Sigmoid colon (tissue), 7 donors: ENCODE measurements around the gene ABHD12. TPM values are rescaled to one million over a fixed set of nuclear protein-coding genes. Genes with fewer than 3 reads are reported as not detected.
A peak's percentile ranks its signal among the peaks of the same experiment; 100 is the strongest.

ENCODE experiments used
- DNase-seq: peaks from one replicate; pipeline ENCODE4 v3.0.0-alpha.2; 2019
- H3K27ac ChIP-seq, 4 donors: fragments of 200-600 bp; sonication (generic); one replicate each; pipeline ENCODE4 v1.5.1; 2016 to 2019; ENCODE audit warnings: mild to moderate bottlenecking in 1 of 4
- H3K27me3 ChIP-seq, 3 donors: fragments of 200-600 bp; sonication (generic); one replicate each; pipeline ENCODE4 v1.5.1; 2019; ENCODE audit warnings: mild to moderate bottlenecking in 1 of 3
- H3K36me3 ChIP-seq, 4 donors: fragments of 200-600 bp; sonication (generic); one replicate each; pipeline ENCODE4 v1.5.1; 2016 to 2019
- H3K4me1 ChIP-seq, 4 donors: fragments of 200-600 bp; sonication (generic); one replicate each; pipeline ENCODE4 v1.5.1; 2017 to 2019
- H3K4me3 ChIP-seq, 4 donors: fragments of 200-600 bp; sonication (generic); one replicate each; pipeline ENCODE4 v1.5.1; 2017 to 2019; ENCODE audit warnings: mild to moderate bottlenecking in 2 of 4, moderate library complexity in 1 of 4
- H3K9me3 ChIP-seq, 4 donors: fragments of 200-600 bp in 3 of 4; sonication (generic) in 3 of 4; one replicate each; pipeline versions ENCODE4 v1.5.1 to v1.6.1; 2013 to 2019
- EP300 ChIP-seq, 4 donors: sonication (generic); formaldehyde crosslinking; IDR thresholded peaks; one replicate each; pipeline ENCODE4 v1.6.1; 2017; ENCODE audit warnings: antibody characterized with exemption in 4 of 4
- POLR2A ChIP-seq, 2 donors: fragments of 450-650 bp; IDR thresholded peaks; one replicate each; pipeline ENCODE4 v1.6.1; 2016; ENCODE audit warnings: antibody characterized with exemption in 2 of 2, mild to moderate bottlenecking in 2 of 2, moderate library complexity in 2 of 2
- POLR2AphosphoS5 ChIP-seq, 4 donors: sonication (generic); formaldehyde crosslinking; IDR thresholded peaks; one replicate each; pipeline ENCODE4 v1.6.1; 2017; ENCODE audit warnings: antibody characterized with exemption in 4 of 4
- WGBS, 2 donors: extraction: QIAGEN DNeasy Blood & Tissue Kit; methylation state at CpG; one replicate each; pipeline ENCODE4 v1.1.7; 2013; 5-methylcytosine and 5-hydroxymethylcytosine counted together
- intact Hi-C: fragments of 100-400 bp; cut with DNase I; formaldehyde crosslinking; loops from one replicate; pipeline ENCODE4 v1.15.1; 2023
- polyA plus RNA-seq, 3 donors: library from polyadenylated mRNA; stranded (reverse); fragments of 200-250 nt; gene quantifications; one replicate each; pipeline ENCODE4 v1.2.3, GENCODE V29; 2013
- total RNA-seq, 4 donors: library from RNA; depleted of rRNA; stranded (reverse); fragments of >200 nt; gene quantifications; one replicate each; pipeline ENCODE4 v1.1.0, GENCODE V29; 2016
- TF ChIP-seq, protein P1 (sequence below), 4 experiments: fragments of 450-650 bp in 3 of 4; fragments of 200-600 bp in 1 of 4; IDR thresholded peaks; one replicate each; pipeline ENCODE4 v1.5.1; 2016 to 2019; ENCODE audit warnings: antibody characterized with exemption in 4 of 4, mild to moderate bottlenecking in 3 of 4, moderate library complexity in 2 of 4
- donor health status: healthy with polysubstance abuse.
- donor health status: Bipolar disorder and iron deficiency.
- donor health status: healthy.

Gene ABHD12
- total and polyA plus RNA-seq, 7 donors = 18.9 to 49.0 (median 35.7) TPM

GRCh38 chr20:25327521-25328235, 63.0 kb downstream of the ABHD12 start:
- TF ChIP-seq POLR2A (IDR thresholded peaks at IDR 0.05) (no peak), EP300 (IDR thresholded peaks at IDR 0.05) (no peak), POLR2AphosphoS5 (IDR thresholded peaks at IDR 0.05) (no peak)
- TF ChIP-seq, protein P1, sequence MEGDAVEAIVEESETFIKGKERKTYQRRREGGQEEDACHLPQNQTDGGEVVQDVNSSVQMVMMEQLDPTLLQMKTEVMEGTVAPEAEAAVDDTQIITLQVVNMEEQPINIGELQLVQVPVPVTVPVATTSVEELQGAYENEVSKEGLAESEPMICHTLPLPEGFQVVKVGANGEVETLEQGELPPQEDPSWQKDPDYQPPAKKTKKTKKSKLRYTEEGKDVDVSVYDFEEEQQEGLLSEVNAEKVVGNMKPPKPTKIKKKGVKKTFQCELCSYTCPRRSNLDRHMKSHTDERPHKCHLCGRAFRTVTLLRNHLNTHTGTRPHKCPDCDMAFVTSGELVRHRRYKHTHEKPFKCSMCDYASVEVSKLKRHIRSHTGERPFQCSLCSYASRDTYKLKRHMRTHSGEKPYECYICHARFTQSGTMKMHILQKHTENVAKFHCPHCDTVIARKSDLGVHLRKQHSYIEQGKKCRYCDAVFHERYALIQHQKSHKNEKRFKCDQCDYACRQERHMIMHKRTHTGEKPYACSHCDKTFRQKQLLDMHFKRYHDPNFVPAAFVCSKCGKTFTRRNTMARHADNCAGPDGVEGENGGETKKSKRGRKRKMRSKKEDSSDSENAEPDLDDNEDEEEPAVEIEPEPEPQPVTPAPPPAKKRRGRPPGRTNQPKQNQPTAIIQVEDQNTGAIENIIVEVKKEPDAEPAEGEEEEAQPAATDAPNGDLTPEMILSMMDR (IDR thresholded peaks at IDR 0.05) = no peak
- H3K27ac ChIP-seq = no peak overlapping the region
- H3K4me1 ChIP-seq = peaks cover 0 to 14% (median 11%) of the 10 kb centered on the region in 4 donors
- WGBS, 2 donors = 86 to 93% methylated on average over 7 of the region's 7 CpGs
- no peak overlapping the region for H3K4me3 ChIP-seq
- DNase-seq = no peak
- H3K36me3 ChIP-seq = peaks cover 0 to 12% (median 3%) of the 10 kb centered on the region in 4 donors
- intact Hi-C loops = no loop called here
- H3K9me3 ChIP-seq = no peaks in the 10 kb centered on the region
- no peaks in the 10 kb centered on the region for H3K27me3 ChIP-seq

- no peak for DNase-seq
- intact Hi-C loops = no loop called here
- no peak overlapping the region for H3K4me3 ChIP-seq
- no peak overlapping the region for H3K27ac ChIP-seq
- 45 to 87% methylated on average over 2 of the region's 2 CpGs for WGBS, 2 donors
- H3K27me3 ChIP-seq = no peaks in the 10 kb centered on the region
- peaks cover 0 to 29% (median 11%) of the 10 kb centered on the region in 4 donors for H3K36me3 ChIP-seq
- no peak for TF ChIP-seq POLR2AphosphoS5 (IDR thresholded peaks at IDR 0.05)
- TF ChIP-seq EP300 (IDR thresholded peaks at IDR 0.05) = no peak
- TF ChIP-seq, protein P1 (IDR thresholded peaks at IDR 0.05) = no peak
- no peak for TF ChIP-seq POLR2A (IDR thresholded peaks at IDR 0.05)
- peaks cover 0 to 14% (median 11%) of the 10 kb centered on the region in 4 donors for H3K4me1 ChIP-seq
- no peaks in the 10 kb centered on the region for H3K9me3 ChIP-seq
These were observed 64.6 kb downstream of the ABHD12 start for GRCh38 chr20:25325997-25326396.

DNA sequence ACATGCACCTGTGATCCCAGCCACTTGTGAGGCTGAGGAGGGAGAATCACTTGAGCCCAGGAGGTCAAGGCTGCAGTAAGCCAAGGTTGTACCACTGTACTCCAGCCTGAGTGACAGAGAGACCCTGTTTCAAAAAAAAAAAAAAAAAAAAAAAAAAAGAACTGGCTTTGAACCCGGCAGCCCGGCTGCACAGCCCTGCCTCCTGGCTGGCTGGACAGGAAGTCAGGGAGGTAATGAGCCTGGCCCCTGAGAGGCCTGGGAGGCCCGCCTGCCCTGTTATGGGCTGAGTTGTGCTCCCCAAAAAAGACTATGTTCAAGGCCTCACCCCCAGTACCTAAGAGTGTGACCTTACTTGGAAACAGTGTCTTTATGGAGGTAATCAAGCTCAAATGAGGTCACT, 65.6 kb downstream of the ABHD12 start:
- H3K4me1 ChIP-seq = peaks cover 0 to 14% (median 11%) of the 10 kb centered on the region in 4 donors
- H3K36me3 ChIP-seq = peaks cover 0 to 29% (median 11%) of the 10 kb centered on the region in 4 donors
- WGBS, 2 donors = 74 to 76% methylated on average over 3 of the region's 3 CpGs
- intact Hi-C loops = no loop called here
- TF ChIP-seq, protein P1 (IDR thresholded peaks at IDR 0.05) = no peak
- TF ChIP-seq POLR2A (IDR thresholded peaks at IDR 0.05) (no peak), EP300 (IDR thresholded peaks at IDR 0.05) (no peak), POLR2AphosphoS5 (IDR thresholded peaks at IDR 0.05) (no peak)
- DNase-seq = no peak
- no peak overlapping the region for H3K4me3 ChIP-seq
- peak overlapping the region in 1 of 4 donors; percentile 5 for H3K27ac ChIP-seq
- H3K27me3 ChIP-seq = no peaks in the 10 kb centered on the region
- no peaks in the 10 kb centered on the region for H3K9me3 ChIP-seq

DNA sequence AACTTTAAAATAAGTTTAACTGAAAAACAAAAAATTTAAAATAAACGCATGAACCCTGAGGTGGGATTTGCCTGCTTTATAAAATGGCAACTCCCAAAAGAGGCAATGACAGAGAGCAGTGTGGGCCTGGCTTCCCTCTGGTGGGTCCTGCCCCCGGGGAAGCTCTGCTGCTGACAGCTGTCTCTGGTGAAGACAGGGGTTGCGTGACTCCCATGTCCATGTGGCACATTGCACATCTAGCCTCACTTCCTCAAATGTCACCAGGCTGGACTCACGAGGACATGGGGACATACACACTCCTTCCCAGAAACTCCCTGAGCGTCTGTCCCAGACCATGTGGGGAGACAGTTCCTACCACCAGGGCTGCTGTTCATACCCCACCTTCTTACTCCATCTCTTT, 66.2 kb downstream of the ABHD12 start:
- TF ChIP-seq POLR2AphosphoS5 (IDR thresholded peaks at IDR 0.05) (peak in 1 of 4 donors; percentile 46), EP300 (IDR thresholded peaks at IDR 0.05) (peak in 2 of 4 donors; percentile 15 to 31), POLR2A (IDR thresholded peaks at IDR 0.05) (no peak)
- TF ChIP-seq, protein P1 (IDR thresholded peaks at IDR 0.05) = no peak
- peaks cover 0 to 29% (median 11%) of the 10 kb centered on the region in 4 donors for H3K36me3 ChIP-seq
- DNase-seq = no peak
- 69 to 81% methylated on average over 5 of the region's 5 CpGs for WGBS, 2 donors
- H3K27me3 ChIP-seq = no peaks in the 10 kb centered on the region
- H3K9me3 ChIP-seq = no peaks in the 10 kb centered on the region
- no peak overlapping the region for H3K27ac ChIP-seq
- H3K4me1 ChIP-seq = peaks cover 0 to 14% (median 11%) of the 10 kb centered on the region in 4 donors
- no peak overlapping the region for H3K4me3 ChIP-seq
- intact Hi-C loops = no loop called here
